ENCODE measurements around the gene ADRA1B. TPM values are rescaled to one million over a fixed set of nuclear protein-coding genes. Genes with fewer than 3 reads are reported as not detected.

Gene ADRA1B
- total and polyA plus RNA-seq, 2 donors (not counting 3 experiments of a cell fraction or from before 2014, with no cell fraction given), result 0.77 TPM; not detected in 1

GRCh38 chr5:159913048-159913447, 3.2 kb upstream of the ADRA1B start:
- intact Hi-C loops (cut with micrococcal nuclease) (loop anchor here (10.0 kb wide), 1 partner anchor 398 kb away; no protein-coding TSS in a partner anchor), dilution Hi-C loops (cut with MboI; ENCODE audit: extremely low pct_ligation_motif_present, low sequenced_read_pairs) (no loop called here)

GRCh38 chr5:159913501-159913900, 2.8 kb upstream of the ADRA1B start:
- Histone ChIP-seq H4K20me1 (replicated peaks; ENCODE audit: control insufficient read depth, extremely low read depth, insufficient read depth, low read length) (no peaks in the 10 kb centered on the region), H3K9me3 (replicated peaks; ENCODE audit: control insufficient read depth, insufficient read depth, low read length) (no peaks in the 10 kb centered on the region), H3K27ac (ENCODE audit: insufficient read depth, low read depth, low read length) (peak overlapping the region; percentile 75), H3K4me2 (ENCODE audit: insufficient read depth, low read length) (no peak overlapping the region), H2AFZ (ENCODE audit: low read depth, low read length) (no peak overlapping the region), H3K9ac (replicated peaks; ENCODE audit: extremely low read depth, insufficient read depth, low read length) (no peak overlapping the region), H3K4me1 (ENCODE audit: control insufficient read depth, extremely low read depth, insufficient read depth, low read length) (peaks cover 27% of the 10 kb centered on the region), H3K9me1 (replicated peaks; ENCODE audit: control insufficient read depth, extremely low read depth, insufficient read depth, low read length) (no peaks in the 10 kb centered on the region), H3K79me2 (ENCODE audit: control insufficient read depth, insufficient read depth, low read length) (no peaks in the 10 kb centered on the region), H3K36me3 (ENCODE audit: control insufficient read depth in 2 of 2, extremely low read depth in 1 of 2, insufficient read depth in 2 of 2, low read length in 2 of 2) (no peaks in the 10 kb centered on the region), H3K4me3 (replicated peaks in 1 of 3; ENCODE audit: insufficient read depth in 1 of 3, low read depth in 1 of 3, low read length in 3 of 3) (no peak overlapping the region), H3K27me3 (ENCODE audit: control insufficient read depth in 2 of 2, insufficient read depth in 2 of 2, low read length in 2 of 2) (peaks cover 4 to 10% of the 10 kb centered on the region in 2 experiments)
- no TSS peak for BruUV-seq (replicated peaks)
- dilution Hi-C loops (cut with MboI; ENCODE audit: extremely low pct_ligation_motif_present, low sequenced_read_pairs), result no loop called here
- ChIA-PET CTCF (interaction anchor here (1.1 to 1.8 kb wide), 4 partner anchors 74 to 757 kb away, joined by 3 to 5 read pairs (median 4); no protein-coding TSS in a partner anchor), POLR2A (no interaction called here)
- intact Hi-C loops (cut with micrococcal nuclease), result loop anchor here (10.0 kb wide), 1 partner anchor 399 kb away; no protein-coding TSS in a partner anchor
- FAIRE-seq, result no peak
- no peak for DNase-seq (ENCODE audit: low read depth, low spot score)
- TF ChIP-seq JUN (IDR thresholded peaks at IDR 0.05; ENCODE audit: borderline replicate concordance, insufficient read depth, insufficient read length, low read depth) (no peak), POLR2AphosphoS5 (IDR thresholded peaks at IDR 0.05; ENCODE audit: insufficient read depth, low read depth, low read length) (no peak), POLR2A (IDR thresholded peaks at IDR 0.05; ENCODE audit: low read depth, low read length) (no peak), GATA2 (IDR thresholded peaks at IDR 0.05; ENCODE audit: insufficient read depth, insufficient read length, low read depth, low read length) (no peak), MAX (IDR thresholded peaks at IDR 0.05; ENCODE audit: insufficient read depth, insufficient read length) (no peak), MYC (IDR thresholded peaks at IDR 0.05; ENCODE audit: low read depth, low read length) (no peak), EZH2 (IDR thresholded peaks at IDR 0.05; ENCODE audit: borderline replicate concordance, low read depth, low read length, severe bottlenecking) (no peak)

More at GRCh38 chr5:159913048-159913447, 3.2 kb upstream of the ADRA1B start:
- H4K20me1 ChIP-seq (replicated peaks; ENCODE audit: control insufficient read depth, extremely low read depth, insufficient read depth, low read length), result no peaks in the 10 kb centered on the region
- no peaks in the 10 kb centered on the region for H3K9me1 ChIP-seq (replicated peaks; ENCODE audit: control insufficient read depth, extremely low read depth, insufficient read depth, low read length)
- no peak for TF ChIP-seq POLR2A (IDR thresholded peaks at IDR 0.05; ENCODE audit: low read depth, low read length)
- TF ChIP-seq FOS (IDR thresholded peaks at IDR 0.05; ENCODE audit: borderline replicate concordance, insufficient read depth, low read length), result no peak
- no peak for TF ChIP-seq JUN (IDR thresholded peaks at IDR 0.05; ENCODE audit: borderline replicate concordance, insufficient read depth, insufficient read length, low read depth)
- DNase-seq (ENCODE audit: low read depth, low spot score), result peak; percentile 21
- ChIA-PET POLR2A (no interaction called here), CTCF (interaction anchor here (1.0 to 1.8 kb wide), 6 partner anchors 8 to 756 kb away, joined by 3 to 5 read pairs (median 4); no protein-coding TSS in a partner anchor)
- H2AFZ ChIP-seq (ENCODE audit: low read depth, low read length), result no peak overlapping the region
- no peaks in the 10 kb centered on the region for H3K9me3 ChIP-seq (replicated peaks; ENCODE audit: control insufficient read depth, insufficient read depth, low read length)
- no peaks in the 10 kb centered on the region for H3K36me3 ChIP-seq (ENCODE audit: control insufficient read depth in 2 of 2, extremely low read depth in 1 of 2, insufficient read depth in 2 of 2, low read length in 2 of 2)
- no peaks in the 10 kb centered on the region for H3K79me2 ChIP-seq (ENCODE audit: control insufficient read depth, insufficient read depth, low read length)
- FAIRE-seq, result no peak
- peak overlapping the region; percentile 75 for H3K27ac ChIP-seq (ENCODE audit: insufficient read depth, low read depth, low read length)
- BruUV-seq (replicated peaks), result no TSS peak
- peak overlapping the region; percentile 5 for H3K4me2 ChIP-seq (ENCODE audit: insufficient read depth, low read length)
- no peak overlapping the region for H3K4me3 ChIP-seq (replicated peaks in 1 of 3; ENCODE audit: insufficient read depth in 1 of 3, low read depth in 1 of 3, low read length in 3 of 3)
- peaks cover 4 to 10% of the 10 kb centered on the region in 2 experiments for H3K27me3 ChIP-seq (ENCODE audit: control insufficient read depth in 2 of 2, insufficient read depth in 2 of 2, low read length in 2 of 2)
- peak overlapping the region; percentile 25 for H3K9ac ChIP-seq (replicated peaks; ENCODE audit: extremely low read depth, insufficient read depth, low read length)
- H3K4me1 ChIP-seq (ENCODE audit: control insufficient read depth, extremely low read depth, insufficient read depth, low read length), result peaks cover 27% of the 10 kb centered on the region
